Cardiac fibroblast (primary cell): ENCODE data around the gene C14orf132.

ENCODE experiments used
- DNase-seq, 2 donors: peaks; one replicate each; pipeline versions ENCODE4 v3.0.0 to v3.0.0-alpha.2; 2010; ENCODE audit warnings: low read depth in 2 of 2
- H3K4me3 ChIP-seq, 2 donors: replicated peaks in 1 of 2; 1 replicate in 1 of 2; 2 replicates in 1 of 2; pipeline ENCODE4 v1.5.1; 2011; ENCODE audit warnings: low read depth in 2 of 2, low read length in 2 of 2, mild to moderate bottlenecking in 2 of 2, moderate library complexity in 1 of 2
- TF ChIP-seq, protein P1 (sequence below): IDR thresholded peaks from one replicate; pipeline ENCODE4 v1.5.1; 2011; ENCODE audit warnings: low read depth, mild to moderate bottlenecking, low read length, inconsistent platforms

C14orf132 gene

DNA sequence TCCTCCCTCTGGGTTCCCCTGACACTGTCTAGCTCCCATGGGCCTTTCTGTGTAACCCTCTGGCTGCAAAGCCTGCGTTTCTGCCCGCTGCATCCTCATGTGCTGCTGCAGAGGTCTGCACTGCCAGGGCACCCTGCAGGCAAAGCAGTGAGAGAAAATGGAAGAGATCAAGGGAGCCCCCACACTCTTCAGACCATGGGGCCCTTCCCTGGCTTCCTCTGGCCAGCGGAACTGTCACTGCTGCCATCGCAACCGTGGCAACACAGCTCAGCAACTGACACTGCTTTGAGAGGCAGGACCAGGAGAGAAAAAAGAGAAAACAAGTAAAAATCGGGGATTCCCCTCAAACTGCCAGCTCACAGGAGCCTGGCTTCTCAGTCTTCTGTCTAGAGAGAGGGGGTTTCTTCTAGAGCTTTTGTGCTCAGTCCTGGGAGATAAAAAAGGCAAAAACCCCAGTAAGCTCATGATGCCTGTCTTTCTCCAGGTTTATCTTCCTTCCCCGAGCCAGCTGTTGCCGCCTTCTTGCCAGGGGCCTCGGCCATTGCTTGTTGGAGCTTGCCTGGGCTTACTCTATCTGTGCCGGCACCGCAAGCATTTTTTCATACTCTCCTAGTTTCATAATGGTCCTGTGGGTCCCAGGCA lies 38.9 kb downstream of the C14orf132 start:
- TF ChIP-seq, protein P1, sequence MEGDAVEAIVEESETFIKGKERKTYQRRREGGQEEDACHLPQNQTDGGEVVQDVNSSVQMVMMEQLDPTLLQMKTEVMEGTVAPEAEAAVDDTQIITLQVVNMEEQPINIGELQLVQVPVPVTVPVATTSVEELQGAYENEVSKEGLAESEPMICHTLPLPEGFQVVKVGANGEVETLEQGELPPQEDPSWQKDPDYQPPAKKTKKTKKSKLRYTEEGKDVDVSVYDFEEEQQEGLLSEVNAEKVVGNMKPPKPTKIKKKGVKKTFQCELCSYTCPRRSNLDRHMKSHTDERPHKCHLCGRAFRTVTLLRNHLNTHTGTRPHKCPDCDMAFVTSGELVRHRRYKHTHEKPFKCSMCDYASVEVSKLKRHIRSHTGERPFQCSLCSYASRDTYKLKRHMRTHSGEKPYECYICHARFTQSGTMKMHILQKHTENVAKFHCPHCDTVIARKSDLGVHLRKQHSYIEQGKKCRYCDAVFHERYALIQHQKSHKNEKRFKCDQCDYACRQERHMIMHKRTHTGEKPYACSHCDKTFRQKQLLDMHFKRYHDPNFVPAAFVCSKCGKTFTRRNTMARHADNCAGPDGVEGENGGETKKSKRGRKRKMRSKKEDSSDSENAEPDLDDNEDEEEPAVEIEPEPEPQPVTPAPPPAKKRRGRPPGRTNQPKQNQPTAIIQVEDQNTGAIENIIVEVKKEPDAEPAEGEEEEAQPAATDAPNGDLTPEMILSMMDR = no peak
- no peak overlapping the region for H3K4me3 ChIP-seq

DNA sequence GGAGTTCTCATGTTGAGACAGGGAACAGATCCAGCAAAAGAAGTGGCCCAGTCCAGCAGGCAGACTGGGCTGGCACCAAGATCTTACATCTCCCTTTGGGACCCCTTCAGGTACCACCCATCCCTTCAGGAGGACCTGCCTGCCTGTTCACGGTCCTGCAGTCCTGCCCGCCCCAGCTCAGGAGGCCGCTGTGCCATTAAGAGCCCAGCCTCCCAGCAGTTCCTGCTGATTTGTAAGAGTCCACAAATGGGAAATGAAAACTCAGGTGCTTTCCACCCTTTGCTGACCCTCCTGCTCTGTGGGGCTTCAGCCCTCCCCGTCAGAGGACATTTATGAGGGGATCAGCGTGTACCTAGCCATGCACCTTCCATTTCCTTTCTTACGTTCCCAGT lies 39.5 kb downstream of the C14orf132 start:
- H3K4me3 ChIP-seq = no peak overlapping the region
- TF ChIP-seq, protein P1 = no peak
- no peak for DNase-seq

More for the DNA sequence above, 38.9 kb downstream of the C14orf132 start:
- no peak for DNase-seq

DNA sequence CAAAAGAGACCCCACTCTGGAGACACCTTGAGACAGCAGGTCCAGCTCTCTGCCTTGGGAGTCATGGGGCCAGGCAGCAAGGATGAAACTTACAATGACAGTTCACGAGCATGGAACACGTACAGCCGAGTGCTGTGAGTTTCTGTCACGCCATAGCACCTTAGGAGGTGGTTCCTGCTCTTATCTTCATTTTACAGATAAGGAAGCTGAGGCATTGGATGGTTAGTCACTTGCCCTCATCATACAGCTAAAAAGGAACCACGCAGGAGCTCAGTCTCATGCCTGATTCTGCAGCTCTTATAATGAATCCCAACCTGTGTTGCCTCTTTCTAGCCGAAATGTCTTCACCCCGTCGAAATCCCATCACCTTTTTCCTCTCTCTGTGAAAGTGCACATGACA lies 39.9 kb downstream of the C14orf132 start:
- DNase-seq = no peak
- no peak overlapping the region for H3K4me3 ChIP-seq
- TF ChIP-seq, protein P1 = no peak

DNA sequence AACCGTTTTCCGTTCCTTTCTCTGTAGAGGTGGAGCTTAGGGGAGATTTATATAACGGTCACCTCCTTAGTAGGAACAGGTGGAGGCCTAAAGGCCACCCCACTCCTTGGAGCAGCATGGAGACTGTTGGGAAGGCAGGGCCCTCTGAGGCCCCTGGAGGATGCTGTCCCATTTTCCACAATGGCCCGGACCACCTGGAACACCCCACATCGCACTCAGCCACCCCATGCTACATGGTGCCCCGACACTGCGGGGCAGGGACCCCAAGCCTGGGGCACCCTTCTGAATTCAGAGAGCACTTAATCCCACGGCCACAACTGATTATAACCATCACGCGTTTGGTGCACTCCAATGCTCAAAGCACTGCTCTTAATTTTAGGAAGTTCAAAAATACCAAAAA lies 41.4 kb downstream of the C14orf132 start:
- TF ChIP-seq, protein P1 = no peak
- no peak overlapping the region for H3K4me3 ChIP-seq
- no peak for DNase-seq

DNA sequence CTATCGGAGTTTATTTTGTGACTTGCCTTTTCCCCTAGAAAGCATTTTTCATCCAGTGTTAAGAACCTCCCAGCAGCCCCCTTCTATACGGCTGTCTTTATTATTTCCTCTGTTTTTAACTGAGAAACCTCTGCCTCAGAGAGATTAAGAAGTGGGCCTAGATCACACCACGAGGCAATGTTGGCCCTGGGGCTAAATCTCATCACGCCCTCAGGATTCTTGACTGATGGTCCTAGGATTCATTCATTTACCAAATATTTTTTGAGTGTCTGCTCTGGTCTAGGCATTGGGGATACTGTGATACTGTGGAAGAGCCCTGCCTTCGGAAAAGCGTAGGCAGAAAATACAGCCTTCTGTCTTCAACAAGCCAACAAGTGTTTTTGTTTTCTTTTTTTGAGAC lies 42.1 kb downstream of the C14orf132 start:
- TF ChIP-seq, protein P1 = no peak
- DNase-seq = no peak
- H3K4me3 ChIP-seq = no peak overlapping the region

DNA sequence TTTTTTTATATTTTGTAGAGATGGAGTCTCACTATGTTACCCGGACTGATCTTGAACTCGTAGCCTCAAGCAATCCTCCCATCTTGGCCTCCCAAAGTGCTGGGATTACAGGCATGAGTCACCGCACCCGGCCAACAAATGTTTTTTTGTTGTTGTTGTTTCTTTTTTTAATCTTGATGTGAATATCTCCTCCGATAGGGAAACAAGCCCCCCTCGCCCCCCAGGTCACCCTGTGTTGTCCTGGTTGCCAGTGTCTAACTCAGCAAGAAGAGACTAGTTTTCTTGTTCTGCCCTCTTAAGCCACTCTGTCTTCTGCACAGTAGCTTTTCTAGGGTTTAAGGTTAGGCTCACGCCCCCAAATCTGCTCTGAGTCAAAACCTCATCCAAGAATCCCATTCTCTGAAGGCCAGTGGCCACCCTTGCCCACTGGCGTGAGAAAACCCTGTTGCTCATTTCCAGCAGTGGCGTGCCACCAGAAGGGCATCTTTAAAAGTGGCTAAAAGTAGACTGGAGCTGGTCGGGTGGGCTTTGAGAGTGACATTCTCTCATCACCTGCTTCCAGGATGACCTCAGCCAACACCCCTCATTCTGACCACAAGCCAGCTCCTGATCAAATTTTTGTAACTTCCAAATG lies 42.7 kb downstream of the C14orf132 start:
- TF ChIP-seq, protein P1 = no peak
- DNase-seq = no peak
- no peak overlapping the region for H3K4me3 ChIP-seq
